GM12878 (cell line): ENCODE measurements around the gene ITSN1. TPM values are rescaled to one million over a fixed set of nuclear protein-coding genes. Genes with fewer than 3 reads are reported as not detected.
"Not testable (repeated sequence)": the region's sequence is repeated elsewhere in the genome, so short reads cannot be mapped to it uniquely, and the experiment has no call there.

Experiments
- ATAC-seq: fragments of 200-7000 bp; cut with Tn5 transposase; 3 replicates; pipeline ENCODE4 v1.9.1; 2020; ENCODE audit warnings: mild to moderate bottlenecking, moderate library complexity
- BruUV-seq: library from RNA; stranded (reverse); fragments of 400-500 nt; replicated peaks from 2 replicates; lab custom pipeline; 2021; lab: Mats Ljungman, UMichigan
- CTCF ChIA-PET: fragments of 300-600 bp; sonication (Branson Sonifier 250); formaldehyde crosslinking; extraction: SDS; loops from one replicate; lab custom pipeline; 2021; ENCODE audit warnings: inconsistent platforms; lab: Yijun Ruan, JAX
- POLR2A ChIA-PET: fragments of 350-600 bp; formaldehyde crosslinking; extraction: SDS; loops from one replicate; lab custom pipeline; 2021; ENCODE audit warnings: inconsistent platforms; lab: Charles Lee
- RAD21 ChIA-PET: fragments of 300-600 bp; sonication (Branson Sonifier 250); formaldehyde crosslinking; loops from one replicate; lab custom pipeline; 2023; ENCODE audit warnings: antibody characterized with exemption; ENCODE audit not compliant: unreplicated experiment; lab: Charles Lee
- SMC1A ChIA-PET: fragments of 300-600 bp; sonication (Branson Sonifier 250); formaldehyde crosslinking; loops from one replicate; lab custom pipeline; 2023; ENCODE audit not compliant: unreplicated experiment, uncharacterized antibody; lab: Charles Lee
- DNase-seq: peaks from one replicate; pipeline ENCODE4 v3.0.0-alpha.2; 2011; ENCODE audit warnings: low read depth, low spot score
- FAIRE-seq: peaks from 3 replicates; lab custom pipeline; 2011; peaks lifted over from hg19 to GRCh38; lab: Jason Lieb, UNC
- H2AFZ ChIP-seq: 2 replicates; pipeline ENCODE4 v1.6.0; 2011; ENCODE audit warnings: low read depth, low read length, control low read depth; ENCODE audit not compliant: control insufficient read depth
- H3K27ac ChIP-seq: 2 replicates; pipeline ENCODE4 v1.5.1; 2011; ENCODE audit warnings: control low read depth; ENCODE audit not compliant: control insufficient read depth, insufficient read depth
- H3K27me3 ChIP-seq, 2 experiments: replicated peaks in 1 of 2; 2 replicates each; pipeline versions ENCODE4 v1.6.0 to v1.6.1; 2011; ENCODE audit warnings: low read length in 1 of 2; ENCODE audit not compliant: control insufficient read depth in 2 of 2, insufficient read depth in 2 of 2
- H3K36me3 ChIP-seq, 2 experiments: 2 replicates each; pipeline ENCODE4 v1.5.1; 2011; ENCODE audit warnings: low read length in 1 of 2; ENCODE audit not compliant: control insufficient read depth in 2 of 2, insufficient read depth in 2 of 2
- H3K4me1 ChIP-seq: 2 replicates; pipeline ENCODE4 v1.6.1; 2011; ENCODE audit warnings: mild to moderate bottlenecking, low read length, moderate library complexity, mixed read lengths; ENCODE audit not compliant: control insufficient read depth, insufficient read depth
- H3K4me2 ChIP-seq: 2 replicates; pipeline ENCODE4 v1.6.0; 2011; ENCODE audit warnings: control low read depth; ENCODE audit not compliant: control insufficient read depth, insufficient read depth
- H3K4me3 ChIP-seq: fragments of 200-600 bp; sonication (generic); 2 replicates; pipeline ENCODE4 v1.5.1; 2016
- H3K79me2 ChIP-seq: 2 replicates; pipeline ENCODE4 v1.6.0; 2011; ENCODE audit warnings: low read length; ENCODE audit not compliant: control insufficient read depth, insufficient read depth
- H3K9ac ChIP-seq: 2 replicates; pipeline ENCODE4 v1.8.0; 2011; ENCODE audit warnings: low read length, control low read depth, mixed read lengths; ENCODE audit not compliant: control insufficient read depth, insufficient read depth
- H3K9me3 ChIP-seq: replicated peaks from 3 replicates; pipeline ENCODE4 v1.5.1; 2011; ENCODE audit warnings: mild to moderate bottlenecking, low read length; ENCODE audit not compliant: control insufficient read depth, insufficient read depth
- H4K20me1 ChIP-seq: 2 replicates; pipeline ENCODE4 v1.6.0; 2011; ENCODE audit not compliant: control insufficient read depth, insufficient read depth
- CREM ChIP-seq: IDR thresholded peaks from 2 replicates; pipeline ENCODE4 v1.6.1; 2014; ENCODE audit warnings: antibody characterized with exemption, low read depth
- ZNF274 ChIP-seq: IDR thresholded peaks from one replicate; pipeline ENCODE4 v1.8.0; 2011; ENCODE audit not compliant: insufficient read length, insufficient read depth
- WGBS: methylation state at CpG from one replicate; pipeline ENCODE4 v1.1.6; 2016; ENCODE audit warnings: low lambda C conversion rate; ENCODE audit not compliant: insufficient replicate concordance, insufficient coverage; ENCODE audit errors: missing lambda C conversion rate; 5-methylcytosine and 5-hydroxymethylcytosine counted together
- in situ Hi-C: fragments of 300-500 bp; cut with MboI; formaldehyde crosslinking; loops from 9 replicates; pipeline ENCODE4 v1.14.3; 2018; ENCODE audit warnings: mixed read lengths
- intact Hi-C: fragments of 100-400 bp; cut with micrococcal nuclease; formaldehyde crosslinking; loops from one replicate; pipeline ENCODE4 v1.14.2; 2022; ENCODE audit not compliant: unreplicated experiment
- polyA plus RNA-seq, 11 experiments: library from polyadenylated mRNA; depleted of rRNA in 4 of 11; unstranded in 6 of 11; stranded (reverse) in 5 of 11; fragments of >200 nt; fragmentation: Nextera tagmentation in 4 of 11; fragmentation: Illumina TruSeq in 1 of 11; extraction: Ambion mirVana in 4 of 11; extraction: Trizol in 1 of 11; gene quantifications; 1 replicate in 1 of 11; 2 replicates in 10 of 11; pipeline versions ENCODE4 v1.2.1 to v1.2.3, GENCODE V29; 2011 to 2016; ENCODE audit warnings: inconsistent platforms in 2 of 11, missing spikeins in 2 of 11, low read depth in 1 of 11
- total RNA-seq, 4 experiments: library from RNA; depleted of rRNA in 3 of 4; stranded (reverse); fragments of >200 nt in 3 of 4; fragmentation: Illumina TruSeq in 1 of 4; extraction: Trizol in 1 of 4; gene quantifications; 2 replicates each; pipeline versions ENCODE4 v1.2.1 to v1.2.3, GENCODE V29; 2013 to 2021
- TF ChIP-seq, protein P1 (sequence below): IDR thresholded peaks from 2 replicates; pipeline ENCODE4 v1.6.1; 2011; ENCODE audit warnings: low read depth, mild to moderate bottlenecking, low read length, moderate library complexity, borderline replicate concordance; ENCODE audit errors: extremely low read depth
- TF ChIP-seq, protein P2 (sequence below): IDR thresholded peaks from 2 replicates; pipeline ENCODE4 v1.6.1; 2011; ENCODE audit warnings: borderline replicate concordance, low read depth, mild to moderate bottlenecking, moderate library complexity, mixed read lengths, low read length; ENCODE audit not compliant: insufficient read depth; ENCODE audit errors: extremely low read length
- TF ChIP-seq, protein P3 (sequence below): fragments of 450-650 bp; IDR thresholded peaks from 2 replicates; pipeline ENCODE4 v1.6.1; 2017; ENCODE audit warnings: borderline replicate concordance

The ITSN1 gene
- total and polyA plus RNA-seq, 10 of the 15 experiments (the other 5 are each of a cell fraction or from before 2014, with no cell fraction given) = 0.89 to 10.6 (median 4.8) TPM

DNA sequence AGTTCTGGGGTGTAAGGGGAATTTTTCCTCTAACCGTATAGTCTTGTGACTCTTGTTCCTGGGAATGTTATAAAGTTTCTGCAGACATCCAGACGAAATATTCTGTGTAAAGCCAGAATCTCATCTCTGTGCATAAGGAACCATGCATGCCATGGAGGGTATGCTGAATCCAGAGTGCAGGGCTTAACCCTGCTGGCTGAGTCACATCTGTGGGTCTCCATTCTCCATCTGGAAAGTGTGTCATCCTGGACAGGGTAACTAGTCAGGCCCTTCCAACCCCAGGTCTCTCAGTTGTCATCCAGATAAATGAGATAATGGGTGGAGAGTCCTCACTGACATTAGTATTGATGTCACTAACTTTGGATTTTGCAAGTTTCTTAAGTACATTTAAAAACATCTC is 224.5 kb downstream of the ITSN1 start:
- TF ChIP-seq CREM (no peak), ZNF274 (no peak)
- TF ChIP-seq, protein P1, sequence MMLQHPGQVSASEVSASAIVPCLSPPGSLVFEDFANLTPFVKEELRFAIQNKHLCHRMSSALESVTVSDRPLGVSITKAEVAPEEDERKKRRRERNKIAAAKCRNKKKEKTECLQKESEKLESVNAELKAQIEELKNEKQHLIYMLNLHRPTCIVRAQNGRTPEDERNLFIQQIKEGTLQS = no peak
- TF ChIP-seq, protein P2, sequence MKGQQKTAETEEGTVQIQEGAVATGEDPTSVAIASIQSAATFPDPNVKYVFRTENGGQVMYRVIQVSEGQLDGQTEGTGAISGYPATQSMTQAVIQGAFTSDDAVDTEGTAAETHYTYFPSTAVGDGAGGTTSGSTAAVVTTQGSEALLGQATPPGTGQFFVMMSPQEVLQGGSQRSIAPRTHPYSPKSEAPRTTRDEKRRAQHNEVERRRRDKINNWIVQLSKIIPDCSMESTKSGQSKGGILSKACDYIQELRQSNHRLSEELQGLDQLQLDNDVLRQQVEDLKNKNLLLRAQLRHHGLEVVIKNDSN = no peak
- TF ChIP-seq, protein P3, sequence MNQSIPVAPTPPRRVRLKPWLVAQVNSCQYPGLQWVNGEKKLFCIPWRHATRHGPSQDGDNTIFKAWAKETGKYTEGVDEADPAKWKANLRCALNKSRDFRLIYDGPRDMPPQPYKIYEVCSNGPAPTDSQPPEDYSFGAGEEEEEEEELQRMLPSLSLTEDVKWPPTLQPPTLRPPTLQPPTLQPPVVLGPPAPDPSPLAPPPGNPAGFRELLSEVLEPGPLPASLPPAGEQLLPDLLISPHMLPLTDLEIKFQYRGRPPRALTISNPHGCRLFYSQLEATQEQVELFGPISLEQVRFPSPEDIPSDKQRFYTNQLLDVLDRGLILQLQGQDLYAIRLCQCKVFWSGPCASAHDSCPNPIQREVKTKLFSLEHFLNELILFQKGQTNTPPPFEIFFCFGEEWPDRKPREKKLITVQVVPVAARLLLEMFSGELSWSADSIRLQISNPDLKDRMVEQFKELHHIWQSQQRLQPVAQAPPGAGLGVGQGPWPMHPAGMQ = no peak
- Histone ChIP-seq H3K4me1 (no peaks in the 10 kb centered on the region), H3K36me3 (no peaks in the 10 kb centered on the region), H3K9me3 (no peaks in the 10 kb centered on the region), H3K27ac (no peak overlapping the region), H3K4me2 (no peak overlapping the region), H4K20me1 (no peaks in the 10 kb centered on the region), H3K9ac (no peak overlapping the region), H3K27me3 (no peaks in the 10 kb centered on the region), H3K79me2 (no peaks in the 10 kb centered on the region), H2AFZ (no peak overlapping the region), H3K4me3 (no peak overlapping the region)
- intact Hi-C loops = no loop called here
- RAD21 ChIA-PET = no interaction called here
- SMC1A ChIA-PET = no interaction called here
- WGBS = 25% methylated on average over 2 of the region's 2 CpGs
- POLR2A ChIA-PET = no interaction called here
- no peak for DNase-seq
- no peak for ATAC-seq
- in situ Hi-C loops = no loop called here
- CTCF ChIA-PET = no interaction called here
- BruUV-seq = no TSS peak
- no peak for FAIRE-seq

DNA sequence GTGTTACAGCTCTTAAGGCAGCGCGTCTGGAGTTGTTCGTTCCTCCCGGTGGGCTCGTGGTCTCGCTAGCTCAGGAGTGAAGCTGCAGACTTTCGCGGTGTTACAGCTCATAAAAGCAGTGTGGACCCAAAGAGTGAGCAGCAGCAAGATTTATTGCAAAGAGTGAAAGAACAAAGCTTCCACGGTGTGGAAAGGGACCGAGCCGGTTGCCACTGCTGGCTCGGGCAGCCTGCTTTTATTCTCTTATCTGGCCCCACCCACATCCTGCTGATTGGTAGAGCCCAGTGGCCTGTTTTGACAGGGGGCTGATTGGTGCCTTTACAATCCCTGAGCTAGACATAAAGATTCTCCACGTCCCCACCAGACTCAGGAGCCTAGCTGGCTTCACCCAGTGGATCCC is 225.6 kb downstream of the ITSN1 start:
- H3K4me1 ChIP-seq, H3K4me2 ChIP-seq, H3K27ac ChIP-seq, in situ Hi-C loops, RAD21 ChIA-PET, H3K9me3 ChIP-seq, ATAC-seq, BruUV-seq, H3K27me3 ChIP-seq, H3K9ac ChIP-seq, SMC1A ChIA-PET, DNase-seq, H3K4me3 ChIP-seq, FAIRE-seq, H3K79me2 ChIP-seq, intact Hi-C loops, H3K36me3 ChIP-seq, POLR2A ChIA-PET, CTCF ChIA-PET, H4K20me1 ChIP-seq, H2AFZ ChIP-seq: not testable (repeated sequence)
- 66% methylated on average over 12 of the region's 13 CpGs for WGBS
